GM12891 (cell line): ENCODE results near the gene ATP10D.

Source experiments
- POLR2A ChIP-seq: IDR thresholded peaks from 2 replicates; pipeline ENCODE4 v1.6.1; 2011; ENCODE audit warnings: low read depth, low read length, control low read depth
- POLR2AphosphoS5 ChIP-seq: IDR thresholded peaks from 2 replicates; pipeline ENCODE4 v1.6.1; 2011; ENCODE audit warnings: low read depth, low read length, control low read depth
- SPI1 ChIP-seq: IDR thresholded peaks from 2 replicates; pipeline ENCODE4 v1.6.1; 2011; ENCODE audit warnings: low read depth, low read length, control low read depth
- TAF1 ChIP-seq: IDR thresholded peaks from 2 replicates; pipeline ENCODE4 v1.6.1; 2011; ENCODE audit warnings: low read depth, low read length, control low read depth

DNA sequence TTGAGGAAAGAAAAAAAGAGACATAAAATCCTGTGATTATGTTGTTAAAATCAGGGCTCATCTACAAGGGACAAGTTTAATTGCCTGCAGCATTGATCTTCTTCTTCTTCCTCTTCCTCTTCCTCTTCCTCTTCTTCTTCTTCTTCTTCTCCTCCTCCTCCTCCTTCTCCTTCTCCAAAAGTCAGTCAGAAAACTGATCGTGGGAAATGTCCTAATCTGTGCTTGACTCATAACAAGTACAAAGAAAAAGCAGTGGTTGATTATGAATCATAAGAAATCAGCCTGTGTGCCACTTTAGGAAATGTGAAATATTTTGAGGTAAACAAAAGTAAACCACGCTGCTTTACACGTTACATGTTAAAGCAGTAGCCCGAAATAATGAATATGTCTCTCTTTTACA lies 2.7 kb upstream of the ATP10D start:
- TF ChIP-seq POLR2AphosphoS5 (no peak), POLR2A (no peak), SPI1 (no peak), TAF1 (no peak)
